ENCODE data around the gene ACOT4.
A peak's percentile ranks its signal among the peaks of the same experiment; 100 is the strongest.
"Not testable (repeated sequence)": the region's sequence is repeated elsewhere in the genome, so short reads cannot be mapped to it uniquely, and the experiment has no call there.

The ACOT4 gene, protein sequence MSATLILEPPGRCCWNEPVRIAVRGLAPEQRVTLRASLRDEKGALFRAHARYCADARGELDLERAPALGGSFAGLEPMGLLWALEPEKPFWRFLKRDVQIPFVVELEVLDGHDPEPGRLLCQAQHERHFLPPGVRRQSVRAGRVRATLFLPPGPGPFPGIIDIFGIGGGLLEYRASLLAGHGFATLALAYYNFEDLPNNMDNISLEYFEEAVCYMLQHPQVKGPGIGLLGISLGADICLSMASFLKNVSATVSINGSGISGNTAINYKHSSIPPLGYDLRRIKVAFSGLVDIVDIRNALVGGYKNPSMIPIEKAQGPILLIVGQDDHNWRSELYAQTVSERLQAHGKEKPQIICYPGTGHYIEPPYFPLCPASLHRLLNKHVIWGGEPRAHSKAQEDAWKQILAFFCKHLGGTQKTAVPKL

GRCh38 chr14:73591690-73592449 lies at the start of gene ACOT4:
Gene ACOT4 (plus strand): TSS chr14:73591873. CDS start chr14:73591960, 87 bp downstream.
- DNase-seq = peak; percentile 36

DNA sequence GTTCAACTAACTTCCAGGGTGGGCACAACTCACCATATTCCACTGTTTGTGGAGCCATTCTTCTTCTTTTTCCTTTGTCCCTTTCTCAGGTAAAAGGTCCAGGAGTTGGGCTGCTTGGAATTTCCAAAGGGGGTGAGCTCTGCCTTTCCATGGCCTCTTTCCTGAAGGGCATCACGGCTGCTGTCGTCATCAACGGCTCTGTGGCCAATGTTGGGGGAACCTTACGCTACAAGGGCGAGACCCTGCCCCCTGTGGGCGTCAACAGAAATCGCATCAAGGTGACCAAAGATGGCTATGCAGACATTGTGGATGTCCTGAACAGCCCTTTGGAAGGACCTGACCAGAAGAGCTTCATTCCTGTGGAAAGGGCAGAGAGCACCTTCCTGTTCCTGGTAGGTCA lies 48.7 kb upstream of the ACOT4 start:
- not testable (repeated sequence) for DNase-seq

DNA sequence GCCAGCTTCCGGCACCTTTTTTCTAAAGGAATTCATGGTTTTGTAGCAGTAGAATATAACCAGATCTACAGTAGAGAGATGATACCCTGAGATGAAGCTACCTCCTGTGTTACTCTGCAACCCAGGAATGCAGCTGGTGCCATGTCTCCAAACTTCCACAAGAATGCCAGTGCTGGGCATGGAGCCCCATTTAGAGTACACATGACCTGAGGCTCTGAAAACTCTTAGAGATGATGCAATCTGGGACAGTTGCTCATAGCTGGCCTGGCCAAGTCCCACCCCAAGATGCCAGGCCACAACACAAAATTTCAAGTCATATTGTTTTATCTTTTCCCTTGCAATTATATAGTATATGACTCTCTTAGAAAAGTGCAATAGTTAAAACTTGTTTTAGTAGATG lies 46.3 kb upstream of the ACOT4 start:
- DNase-seq = not testable (repeated sequence)

DNA sequence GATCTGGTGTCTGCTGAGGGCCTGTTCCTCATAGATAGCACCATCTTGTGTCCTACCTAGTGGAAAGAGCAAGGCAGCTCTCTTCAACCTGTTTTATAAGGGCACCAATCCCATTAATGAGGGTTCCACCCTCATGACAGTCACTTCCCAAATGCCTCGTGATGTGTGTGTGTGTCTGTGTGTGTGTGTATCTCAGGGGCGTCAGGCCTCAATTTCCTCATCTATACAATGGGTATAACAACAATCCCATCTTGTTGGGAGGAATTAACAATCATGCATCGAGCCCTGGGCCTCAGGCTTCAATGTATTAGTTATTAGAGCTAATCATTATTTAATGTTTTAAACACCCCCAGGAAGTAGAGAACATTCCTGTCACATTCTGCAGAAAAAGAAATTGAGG lies 42.6 kb upstream of the ACOT4 start:
- DNase-seq = not testable (repeated sequence)

DNA sequence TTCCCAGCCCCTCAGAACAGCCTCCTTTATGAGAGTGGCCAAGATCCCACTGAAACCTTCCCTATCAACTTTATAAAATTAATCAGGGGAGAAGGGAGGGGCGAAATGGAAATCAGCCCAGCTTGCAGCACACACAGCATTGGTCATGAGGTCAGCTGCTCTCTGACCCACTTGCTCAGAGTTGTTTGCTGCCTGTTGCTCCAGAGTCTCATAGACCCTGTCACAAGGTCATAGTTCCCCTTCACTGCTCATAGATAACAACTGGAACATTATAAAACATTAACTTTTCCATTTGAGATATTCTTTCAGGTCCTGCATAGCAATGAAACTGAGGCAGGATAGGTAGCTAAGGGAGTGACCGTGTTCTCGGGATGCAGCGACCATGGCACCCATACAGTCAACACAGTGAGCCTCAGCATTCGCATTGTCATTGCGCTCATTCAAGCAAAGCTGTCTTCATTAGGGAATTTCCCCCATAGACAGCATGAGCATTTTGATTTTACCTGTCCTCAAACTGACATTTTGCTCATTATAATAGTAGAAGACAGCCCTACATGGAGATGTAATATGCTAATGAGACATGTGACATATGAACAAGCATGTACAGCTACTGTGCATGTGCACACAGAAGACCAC lies 41.7 kb upstream of the ACOT4 start:
- DNase-seq = not testable (repeated sequence)

DNA sequence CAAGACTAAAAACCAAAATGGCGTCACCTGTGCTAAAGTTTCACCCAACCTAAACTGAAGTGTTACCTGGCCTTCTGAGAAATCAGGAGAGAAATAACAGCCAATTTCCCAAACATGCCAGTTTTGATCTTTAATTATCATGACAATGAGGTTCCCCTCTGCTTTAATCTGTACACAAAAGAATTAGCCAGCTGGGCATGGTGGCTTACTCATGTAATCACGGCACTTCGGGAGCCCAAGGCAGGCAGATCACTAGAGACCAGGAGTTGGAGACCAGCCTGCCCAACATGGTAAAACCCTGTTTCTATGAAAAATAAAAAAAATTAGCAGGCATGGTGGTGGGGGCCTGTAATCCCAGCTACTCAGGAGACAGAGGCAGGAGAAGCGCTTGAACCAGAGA lies 37.8 kb upstream of the ACOT4 start:
- DNase-seq = no peak

- not testable (repeated sequence) for DNase-seq
Observed at GRCh38 chr14:73557201-73557600, 34.5 kb upstream of the ACOT4 start.

DNA sequence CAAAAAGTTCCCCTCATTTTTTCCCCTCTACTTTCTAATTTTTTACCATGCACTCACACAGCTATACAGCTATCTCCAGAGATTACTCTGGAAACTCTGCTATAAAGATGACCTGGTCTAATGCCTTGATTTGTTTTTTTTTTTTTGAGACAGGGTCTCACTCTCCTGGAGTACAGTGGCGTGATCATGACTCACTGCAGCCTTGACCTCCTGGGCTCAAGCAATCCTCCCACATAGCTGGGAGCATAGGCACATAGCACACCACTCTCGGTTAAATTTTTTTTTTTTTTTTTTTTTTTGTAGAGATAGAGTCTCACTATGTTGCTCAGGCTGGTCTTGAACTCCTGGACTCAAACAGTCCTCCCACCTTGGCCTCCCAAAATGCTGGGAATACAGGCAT lies 33.4 kb upstream of the ACOT4 start:
- peak; percentile 26 for DNase-seq

- DNase-seq = not testable (repeated sequence)
Observed at GRCh38 chr14:73562256-73562655, 29.4 kb upstream of the ACOT4 start.

GRCh38 chr14:73562696-73563095 lies 29.0 kb upstream of the ACOT4 start:
- not testable (repeated sequence) for DNase-seq

GRCh38 chr14:73566431-73566830 lies 25.2 kb upstream of the ACOT4 start:
- DNase-seq = not testable (repeated sequence)

DNA sequence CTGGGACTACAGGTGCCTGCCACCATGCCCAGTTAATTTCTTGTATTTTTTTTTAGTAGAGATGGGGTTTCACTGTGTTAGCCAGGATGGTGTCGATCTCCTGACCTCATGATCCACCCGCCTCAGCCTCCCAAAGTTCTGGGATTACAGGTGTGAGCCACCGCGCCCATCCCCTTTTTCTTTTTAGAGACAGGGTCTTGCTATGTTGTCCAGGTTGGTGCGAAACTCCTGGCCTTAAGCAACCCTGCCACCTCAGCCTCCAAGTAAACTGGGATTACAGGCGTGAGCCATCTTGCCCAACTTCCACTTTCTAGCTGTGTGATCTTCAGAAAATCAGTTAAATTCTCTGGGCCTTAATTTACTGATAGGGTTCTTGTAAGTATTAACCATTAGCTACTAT lies 24.7 kb upstream of the ACOT4 start:
- not testable (repeated sequence) for DNase-seq

DNA sequence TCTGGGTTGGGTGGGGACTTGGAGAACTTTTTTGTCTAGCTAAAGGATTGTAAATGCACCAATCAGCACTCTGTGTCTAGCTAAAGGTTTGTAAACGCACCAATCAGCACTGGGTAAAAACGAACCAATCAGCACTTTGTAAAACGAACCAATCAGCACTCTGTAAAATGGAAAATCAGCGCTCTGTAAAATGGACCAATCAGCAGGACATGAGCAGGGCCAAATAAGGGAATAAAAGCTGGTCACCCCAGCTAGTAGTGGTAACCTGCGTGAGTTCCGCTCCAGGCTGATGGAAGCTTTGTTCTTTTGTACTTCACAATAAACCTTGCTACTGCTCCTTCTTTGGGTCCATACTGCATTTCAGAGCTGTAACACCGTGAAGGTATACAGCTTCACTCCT lies 24.3 kb upstream of the ACOT4 start:
- DNase-seq = peak; percentile 8

- peak; percentile 37 for DNase-seq
Observed at GRCh38 chr14:73567951-73568885, 23.5 kb upstream of the ACOT4 start.

GRCh38 chr14:73568886-73569184 lies 22.8 kb upstream of the ACOT4 start:
- not testable (repeated sequence) for DNase-seq

GRCh38 chr14:73569185-73569958 lies 22.3 kb upstream of the ACOT4 start, which contains the start of gene ACOT2:
Gene ACOT2 (plus strand): TSS chr14:73569213. CDS start chr14:73569241, 28 bp downstream.
- DNase-seq = peak; percentile 90

GRCh38 chr14:73570913-73571312 lies 20.8 kb upstream of the ACOT4 start:
- peak; percentile 44 for DNase-seq

GRCh38 chr14:73573034-73573433 lies 18.6 kb upstream of the ACOT4 start:
- not testable (repeated sequence) for DNase-seq

GRCh38 chr14:73573740-73574139 lies 17.9 kb upstream of the ACOT4 start:
- DNase-seq = not testable (repeated sequence)

GRCh38 chr14:73574251-73574650 lies 17.4 kb upstream of the ACOT4 start:
- not testable (repeated sequence) for DNase-seq

- DNase-seq = peak; percentile 29
Observed at GRCh38 chr14:73576391-73576790, 15.3 kb upstream of the ACOT4 start.
